Memory B cell (primary cell): ENCODE measurements around the gene MYPOP.
A peak's percentile ranks its signal among the peaks of the same experiment; 100 is the strongest.

Source experiments
- ATAC-seq: fragments of 150-1000 bp; cut with Tn5 transposase; 2 replicates; pipeline ENCODE4 v1.10.0; 2021; ENCODE audit warnings: low read depth, mild to moderate bottlenecking, moderate library complexity
- DNase-seq, 2 donors: peaks; one replicate each; pipeline ENCODE4 v3.0.0; 2022; ENCODE audit warnings: low spot score in 2 of 2
- H3K27ac Mint-ChIP-seq: one replicate; pipeline ENCODE4 v1.8.0; 2022; ENCODE audit warnings: mild to moderate bottlenecking, moderate library complexity, mixed read lengths
- H3K27me3 Mint-ChIP-seq: one replicate; pipeline ENCODE4 v1.8.0; 2022; ENCODE audit warnings: mixed read lengths
- H3K36me3 Mint-ChIP-seq: one replicate; pipeline ENCODE4 v1.8.0; 2022; ENCODE audit warnings: mild to moderate bottlenecking, mixed read lengths
- H3K4me1 Mint-ChIP-seq: one replicate; pipeline ENCODE4 v1.8.0; 2022; ENCODE audit warnings: mixed read lengths
- H3K4me3 Mint-ChIP-seq: one replicate; pipeline ENCODE4 v1.8.0; 2022; ENCODE audit warnings: mild to moderate bottlenecking, moderate library complexity, mixed read lengths
- H3K9me3 Mint-ChIP-seq: one replicate; pipeline ENCODE4 v1.8.0; 2022; ENCODE audit warnings: mixed read lengths

The MYPOP gene, protein sequence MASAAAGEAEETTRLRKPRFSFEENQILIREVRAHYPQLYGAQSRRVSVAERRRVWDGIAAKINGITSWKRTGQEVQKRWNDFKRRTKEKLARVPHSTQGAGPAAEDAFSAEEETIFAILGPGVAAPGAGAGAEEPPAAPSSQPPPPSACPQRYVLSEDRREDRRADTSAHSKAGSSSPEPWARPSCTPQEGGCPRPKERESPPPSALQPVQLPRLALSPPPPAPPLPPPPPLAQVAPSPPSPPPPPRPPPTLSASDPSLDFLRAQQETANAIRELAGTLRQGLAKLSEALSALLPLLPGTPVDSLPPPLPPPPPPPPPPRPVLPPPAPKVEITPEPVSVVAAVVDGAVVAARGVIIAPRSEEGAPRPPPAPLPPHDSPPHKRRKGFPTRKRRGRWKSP

DNA sequence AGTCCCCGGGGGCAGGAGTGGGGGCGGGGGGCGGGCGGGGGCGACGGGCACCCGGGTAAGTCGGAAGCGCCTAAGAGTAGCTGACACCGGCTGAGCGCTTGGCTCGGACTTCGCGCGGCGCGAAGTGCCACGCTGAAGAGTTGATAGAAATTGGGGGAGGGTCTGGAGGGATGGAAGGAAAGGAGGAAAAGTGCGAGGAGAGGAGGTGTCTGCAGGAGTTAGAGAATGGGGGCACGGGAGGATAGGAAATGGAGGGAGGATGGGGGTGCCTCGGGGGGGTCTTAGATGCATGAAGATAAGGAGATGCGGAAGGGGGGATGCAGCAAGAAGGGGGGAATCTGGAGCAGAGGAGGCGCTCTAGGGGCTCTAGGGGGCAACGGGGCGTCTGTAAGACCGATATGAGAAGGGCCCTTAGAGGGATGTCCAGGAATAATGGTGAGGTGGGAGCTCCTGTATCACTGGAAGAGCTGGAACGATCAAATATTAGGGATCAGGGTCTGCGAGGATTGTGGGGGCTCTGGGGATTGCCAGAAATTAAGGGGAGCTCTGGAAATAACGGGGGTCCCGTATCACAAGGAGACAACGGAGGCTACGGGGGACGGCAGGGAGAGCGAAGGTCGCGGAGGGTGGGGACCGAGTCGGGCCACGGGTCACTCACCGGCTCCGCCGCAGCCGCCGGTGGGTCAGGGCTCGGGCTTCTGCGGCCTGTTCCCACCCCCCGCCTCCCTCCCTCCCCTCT is at the start of gene MYPOP:
Gene MYPOP, minus strand, starts transcription at position 702 of the 739 bp plus-strand sequence. CDS start 840 bp downstream, outside the sequence.
- Mint-ChIP-seq H3K36me3 (peaks cover 11% of the 10 kb centered on the region), H3K27ac (peak within 1 kb of the TSS; percentile 78), H3K4me1 (peaks cover 14% of the 10 kb centered on the region), H3K27me3 (peaks cover 6% of the 10 kb centered on the region), H3K9me3 (no peaks in the 10 kb centered on the region), H3K4me3 (peak within 1 kb of the TSS; percentile 98)
- no peak for ATAC-seq
- no peak for DNase-seq

DNA sequence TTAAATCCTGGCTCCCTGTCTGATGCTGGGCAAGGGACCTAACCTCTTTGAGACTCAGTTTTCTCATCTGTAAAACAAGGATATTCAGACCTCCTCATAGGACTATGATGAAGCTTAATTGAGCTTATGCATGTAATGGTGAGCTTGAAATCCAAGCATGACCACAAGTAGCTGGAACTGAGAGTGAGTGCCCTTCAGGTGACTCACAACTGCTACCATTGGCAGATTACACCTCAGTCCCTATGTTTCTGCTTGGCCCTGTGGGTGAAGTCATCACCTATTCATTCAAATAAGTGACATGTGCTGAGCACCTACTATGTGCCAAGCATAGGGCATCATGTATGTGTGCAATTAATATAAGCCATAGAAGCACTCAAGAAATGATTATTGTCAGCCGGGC is 45.5 kb upstream of the MYPOP start:
- Mint-ChIP-seq H3K27me3 (peaks cover 3% of the 10 kb centered on the region), H3K27ac (no peak overlapping the region), H3K9me3 (peaks cover 1% of the 10 kb centered on the region), H3K36me3 (no peaks in the 10 kb centered on the region), H3K4me1 (no peaks in the 10 kb centered on the region), H3K4me3 (no peak overlapping the region)
- ATAC-seq = no peak
- no peak for DNase-seq

DNA sequence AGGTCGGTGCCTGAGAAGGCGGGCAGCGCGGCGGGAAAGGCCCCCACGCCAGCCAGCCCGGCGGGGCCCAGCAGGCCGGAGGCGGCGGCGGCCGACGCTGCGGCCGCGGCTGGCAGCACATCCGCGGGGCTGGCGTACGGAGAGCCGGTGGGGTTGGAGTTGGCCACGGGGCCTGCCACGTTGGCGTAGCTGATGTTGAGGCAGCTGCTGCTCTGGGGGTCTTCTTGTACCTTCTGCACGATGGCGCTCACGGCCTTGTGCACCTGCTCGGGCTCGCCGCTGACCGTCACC is 38.0 kb upstream of the MYPOP start:
- Mint-ChIP-seq H3K27ac (no peak overlapping the region), H3K9me3 (no peaks in the 10 kb centered on the region), H3K4me1 (no peaks in the 10 kb centered on the region), H3K36me3 (no peaks in the 10 kb centered on the region), H3K27me3 (peaks cover 21% of the 10 kb centered on the region), H3K4me3 (no peak overlapping the region)
- no peak for ATAC-seq
- no peak for DNase-seq

DNA sequence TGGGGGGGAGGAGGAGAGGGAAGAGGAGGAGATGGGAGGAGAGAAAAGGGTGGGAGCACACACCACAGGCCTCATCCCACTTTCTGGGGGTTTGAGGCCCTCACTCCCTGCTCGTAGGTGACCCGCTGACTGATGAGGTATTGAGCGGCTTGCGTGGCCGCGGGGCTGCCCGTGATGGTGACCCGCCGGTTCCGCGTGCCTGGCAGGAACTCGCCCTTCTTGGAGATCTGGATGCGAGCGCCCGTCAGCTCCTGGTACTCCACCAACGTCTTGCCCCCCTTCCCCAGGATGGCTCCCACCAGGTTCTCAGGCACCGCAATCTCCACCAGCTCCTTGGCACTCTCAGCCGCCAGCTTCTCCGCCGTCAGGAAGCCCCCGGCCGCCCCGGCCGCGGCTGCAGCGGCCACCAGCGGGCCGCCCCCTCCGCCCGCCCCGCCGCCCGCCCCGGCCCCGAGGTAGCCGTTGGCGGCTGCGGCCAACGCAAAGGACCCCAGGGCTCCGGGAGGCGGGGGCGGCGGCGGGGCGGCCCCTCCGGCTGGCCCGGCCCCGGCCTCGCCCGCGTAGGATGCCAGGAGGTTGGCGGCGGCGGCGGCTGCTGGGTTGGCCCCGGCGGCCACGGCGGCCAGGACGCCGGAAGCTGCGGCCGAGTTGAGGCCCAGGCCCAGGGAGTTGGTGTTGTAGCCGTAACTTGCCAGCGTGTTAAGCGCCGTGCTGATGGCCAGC is 37.5 kb upstream of the MYPOP start:
- Mint-ChIP-seq H3K4me1 (no peaks in the 10 kb centered on the region), H3K4me3 (no peak overlapping the region), H3K9me3 (no peaks in the 10 kb centered on the region), H3K27ac (no peak overlapping the region), H3K36me3 (no peaks in the 10 kb centered on the region), H3K27me3 (peaks cover 21% of the 10 kb centered on the region)
- ATAC-seq = no peak
- no peak for DNase-seq

DNA sequence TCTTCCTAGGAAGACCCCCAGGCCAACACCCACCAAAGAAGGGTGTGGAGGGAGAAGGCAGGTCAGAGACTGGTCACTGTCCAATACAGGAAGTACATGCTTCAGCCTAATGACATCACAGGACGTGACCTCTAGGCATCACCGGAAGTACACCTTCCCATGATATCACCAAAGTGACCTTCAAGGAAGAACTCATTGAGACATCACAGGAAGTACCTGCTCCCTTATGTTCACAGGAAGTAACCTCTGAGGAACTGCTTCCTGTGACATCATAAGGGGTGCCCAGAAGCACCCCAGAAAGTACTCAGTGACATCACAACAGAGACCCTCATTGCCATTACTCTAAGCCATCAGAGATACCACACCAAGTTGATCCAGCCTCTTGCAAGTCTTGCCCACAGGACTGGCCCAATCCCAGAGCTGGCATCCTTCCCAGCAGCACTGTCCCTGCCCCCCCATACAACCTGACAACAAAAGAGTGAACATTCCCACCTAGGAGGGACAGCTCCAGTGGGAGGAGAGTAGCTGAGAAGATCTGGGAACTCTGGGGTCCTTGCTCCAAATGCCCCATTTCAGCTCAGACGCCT is 36.4 kb upstream of the MYPOP start:
- Mint-ChIP-seq H3K4me1 (no peaks in the 10 kb centered on the region), H3K27me3 (peaks cover 24% of the 10 kb centered on the region), H3K4me3 (no peak overlapping the region), H3K27ac (no peak overlapping the region), H3K36me3 (no peaks in the 10 kb centered on the region), H3K9me3 (no peaks in the 10 kb centered on the region)
- DNase-seq (no peak), ATAC-seq (no peak)

DNA sequence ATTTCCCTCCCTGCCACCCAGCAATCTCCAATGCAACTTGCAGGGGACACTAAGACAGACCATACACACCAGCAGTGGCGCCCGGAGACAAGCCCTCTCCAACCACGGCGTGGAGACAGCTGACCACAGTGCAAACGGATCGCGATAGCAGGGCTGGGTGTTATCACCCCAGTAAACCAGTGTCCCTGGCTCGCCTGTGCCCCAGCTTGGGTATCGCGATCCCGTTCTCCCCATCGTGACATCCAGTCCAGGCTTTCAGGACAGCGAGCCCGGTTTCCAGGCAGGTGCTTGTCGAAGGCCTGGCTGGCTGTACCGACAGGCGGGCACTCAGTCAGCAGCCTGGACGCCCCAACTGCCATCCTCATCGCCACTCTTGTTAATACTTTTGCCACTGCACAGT is 32.9 kb upstream of the MYPOP start:
- Mint-ChIP-seq H3K4me3 (no peak overlapping the region), H3K27ac (no peak overlapping the region), H3K27me3 (peaks cover 28% of the 10 kb centered on the region), H3K36me3 (no peaks in the 10 kb centered on the region), H3K4me1 (no peaks in the 10 kb centered on the region), H3K9me3 (no peaks in the 10 kb centered on the region)
- no peak for DNase-seq
- ATAC-seq = no peak

DNA sequence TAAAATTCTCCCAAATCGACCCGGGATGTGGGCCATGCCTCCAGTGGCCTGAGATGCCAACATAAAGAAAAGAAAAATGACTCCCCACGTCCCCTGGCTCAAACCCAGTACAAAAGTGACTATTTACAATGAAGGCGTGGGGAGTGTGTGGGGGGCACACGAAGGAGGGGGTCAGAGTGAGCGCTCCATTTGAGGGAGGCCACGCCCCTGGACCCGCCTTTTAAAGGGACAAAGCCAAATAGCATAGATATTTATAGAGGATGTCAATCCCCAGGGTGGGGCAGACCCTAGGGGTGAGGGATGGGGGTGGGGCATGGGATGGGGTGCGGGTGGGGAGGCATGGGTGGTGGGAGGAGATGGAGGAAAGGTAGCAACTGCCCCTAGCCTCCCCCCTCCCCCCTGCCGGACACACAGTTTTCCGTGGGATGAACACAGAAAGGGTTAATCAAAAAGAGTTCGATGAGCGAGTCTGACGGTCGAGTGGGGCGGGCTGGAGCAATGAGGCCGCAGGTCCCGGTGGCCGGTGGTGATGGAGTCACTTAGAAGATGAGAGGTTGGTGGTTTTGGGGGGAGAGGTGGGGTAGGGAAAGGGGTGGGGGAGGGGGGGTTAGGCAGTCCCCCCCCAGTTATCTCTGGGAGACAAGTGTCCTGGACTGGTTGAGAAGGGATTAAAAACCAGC is 32.3 kb upstream of the MYPOP start:
- Mint-ChIP-seq H3K9me3 (no peaks in the 10 kb centered on the region), H3K27me3 (peaks cover 30% of the 10 kb centered on the region)

DNA sequence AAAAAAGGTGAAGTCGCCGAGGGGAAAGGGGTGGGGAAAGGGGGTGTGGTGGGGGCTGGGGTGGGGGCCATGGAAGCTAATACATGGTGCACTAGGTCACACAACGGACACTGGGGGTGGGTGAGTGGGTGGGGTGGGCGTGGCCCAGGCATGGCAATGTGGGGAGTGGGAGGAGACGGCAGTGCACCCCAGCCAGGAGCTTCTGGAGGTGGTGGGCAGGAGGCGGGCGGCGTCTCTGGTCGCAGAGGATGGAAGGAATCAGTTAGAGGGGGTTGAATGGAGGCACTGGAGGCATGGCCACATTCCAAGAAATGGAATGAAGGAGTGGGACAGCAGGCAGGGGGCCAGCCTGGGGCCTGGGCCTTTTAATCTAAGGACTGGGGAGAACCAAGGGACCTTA is 31.3 kb upstream of the MYPOP start:
- no peak for DNase-seq
- Mint-ChIP-seq H3K27me3 (peaks cover 31% of the 10 kb centered on the region), H3K4me1 (no peaks in the 10 kb centered on the region), H3K36me3 (no peaks in the 10 kb centered on the region), H3K27ac (no peak overlapping the region), H3K4me3 (no peak overlapping the region), H3K9me3 (no peaks in the 10 kb centered on the region)
- ATAC-seq = no peak

More for the DNA sequence above, 32.3 kb upstream of the MYPOP start:
- H3K4me3 Mint-ChIP-seq = no peak overlapping the region
- H3K36me3 Mint-ChIP-seq = no peaks in the 10 kb centered on the region
- H3K27ac Mint-ChIP-seq = no peak overlapping the region
- DNase-seq = no peak
- H3K4me1 Mint-ChIP-seq = no peaks in the 10 kb centered on the region
- ATAC-seq = no peak

DNA sequence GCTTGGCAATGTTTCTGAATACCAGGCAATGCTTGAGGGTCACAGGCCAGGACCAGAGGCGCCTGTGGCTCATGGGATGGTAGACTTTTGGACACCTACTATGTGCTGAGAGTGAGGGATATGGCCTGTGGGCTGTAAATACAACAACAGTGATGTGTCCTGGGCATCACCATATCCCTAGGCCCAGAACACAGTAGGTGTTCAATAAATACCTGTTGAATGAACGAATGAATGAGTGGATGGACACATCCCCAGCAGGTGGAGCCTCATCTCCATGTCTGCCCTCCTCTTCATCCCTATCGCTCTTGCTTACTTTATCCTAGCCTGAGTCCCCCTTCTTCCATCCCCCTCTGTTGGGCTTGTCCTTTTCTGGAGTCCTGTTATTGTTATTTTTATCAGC is 28.6 kb upstream of the MYPOP start:
- ATAC-seq (no peak), DNase-seq (no peak)
- Mint-ChIP-seq H3K4me1 (peaks cover 3% of the 10 kb centered on the region), H3K27ac (no peak overlapping the region), H3K9me3 (peaks cover 1% of the 10 kb centered on the region), H3K27me3 (peaks cover 29% of the 10 kb centered on the region), H3K36me3 (no peaks in the 10 kb centered on the region), H3K4me3 (no peak overlapping the region)

DNA sequence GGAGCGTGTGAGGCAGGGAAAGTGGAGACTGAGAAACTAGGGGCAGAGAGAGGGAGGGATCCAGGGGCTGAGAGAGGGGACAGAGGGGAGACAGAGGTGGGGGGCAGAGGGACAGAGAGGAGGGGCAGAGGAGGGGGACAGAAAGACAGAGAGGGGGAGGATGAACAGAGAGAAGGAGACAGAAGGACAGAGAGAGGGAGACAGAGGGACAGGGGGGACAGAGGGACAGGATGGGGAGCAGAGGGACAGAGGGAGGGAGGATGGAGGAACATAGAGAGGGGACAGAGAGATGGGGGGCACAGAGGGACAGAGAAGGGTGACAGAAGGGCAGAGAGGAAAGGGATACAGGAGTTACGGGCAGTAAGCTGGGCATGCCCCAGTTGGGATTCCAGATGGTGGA is 26.8 kb upstream of the MYPOP start:
- ATAC-seq (no peak), DNase-seq (no peak)
- Mint-ChIP-seq H3K9me3 (peaks cover 1% of the 10 kb centered on the region), H3K27ac (no peak overlapping the region), H3K4me1 (peaks cover 3% of the 10 kb centered on the region), H3K4me3 (no peak overlapping the region), H3K27me3 (peaks cover 22% of the 10 kb centered on the region), H3K36me3 (no peaks in the 10 kb centered on the region)

DNA sequence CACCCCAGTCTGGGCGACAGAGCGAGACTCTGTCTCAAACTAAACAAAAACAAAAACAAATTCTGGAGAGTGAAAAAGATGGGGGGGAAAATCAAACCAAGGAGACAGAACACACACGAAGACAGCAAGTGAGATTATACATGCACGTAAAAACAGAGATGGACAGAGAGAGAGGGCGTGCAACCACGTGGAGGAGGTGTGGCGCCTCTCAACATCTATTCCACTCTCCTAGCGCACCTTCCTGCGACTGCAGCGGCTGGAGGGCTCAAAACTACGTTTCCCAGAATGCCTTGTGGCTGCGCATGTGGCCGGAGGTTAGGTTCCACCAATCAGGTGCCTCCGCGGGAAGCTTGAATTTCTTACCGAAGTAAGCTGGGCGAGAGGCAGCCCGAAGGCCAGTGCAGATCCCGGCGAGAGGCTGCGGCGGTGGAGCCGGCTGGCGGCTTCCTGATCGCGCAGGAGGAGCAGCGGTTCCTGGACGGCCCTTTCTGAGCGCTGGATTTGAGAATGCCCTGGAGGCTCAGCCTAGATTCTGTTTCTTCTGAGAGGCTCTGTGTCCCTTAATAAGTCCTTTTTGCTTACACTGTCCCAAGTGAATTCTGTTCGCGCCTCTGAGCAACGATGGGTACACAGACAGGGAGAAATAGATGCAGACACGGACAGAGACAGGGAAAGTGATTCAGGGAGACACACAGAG is 25.3 kb upstream of the MYPOP start:
- H3K4me1 Mint-ChIP-seq = peaks cover 3% of the 10 kb centered on the region
- H3K36me3 Mint-ChIP-seq = no peaks in the 10 kb centered on the region
- H3K27ac Mint-ChIP-seq = no peak overlapping the region
- ATAC-seq = peak; percentile 100
- DNase-seq = peak; percentile 86 to 88
- peaks cover 1% of the 10 kb centered on the region for H3K9me3 Mint-ChIP-seq
- H3K4me3 Mint-ChIP-seq = peak overlapping the region; percentile 21
- peaks cover 15% of the 10 kb centered on the region for H3K27me3 Mint-ChIP-seq

DNA sequence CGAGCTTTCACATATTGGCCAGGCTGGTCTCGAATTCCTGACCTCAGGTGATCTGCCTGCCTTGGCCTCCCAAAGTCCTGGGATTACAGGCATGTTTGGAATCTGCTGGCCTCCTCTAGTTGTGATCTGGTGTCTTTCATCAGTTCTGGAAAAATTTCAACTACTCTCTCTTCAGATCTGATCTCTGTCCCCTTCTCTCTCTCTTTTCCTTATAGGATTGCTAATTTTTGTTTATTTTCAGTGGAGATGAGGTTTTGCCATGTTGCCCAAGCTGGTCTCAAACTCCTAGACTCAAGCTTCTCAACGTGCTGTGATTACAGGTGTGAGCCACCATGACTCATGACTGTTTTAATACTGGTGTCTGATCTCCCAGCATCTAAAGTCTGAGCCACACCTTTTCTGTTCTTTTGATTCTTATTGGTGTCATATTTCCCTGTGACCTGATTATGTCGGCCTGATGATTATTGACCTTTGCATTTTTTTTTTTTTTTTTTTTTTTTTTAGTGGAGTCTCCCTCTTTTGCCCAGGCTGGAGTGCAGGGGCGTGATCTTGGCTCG is 22.6 kb upstream of the MYPOP start:
- Mint-ChIP-seq H3K4me1 (peaks cover 3% of the 10 kb centered on the region), H3K36me3 (no peaks in the 10 kb centered on the region), H3K27me3 (peaks cover 8% of the 10 kb centered on the region), H3K9me3 (peaks cover 1% of the 10 kb centered on the region), H3K4me3 (no peak overlapping the region), H3K27ac (no peak overlapping the region)
- ATAC-seq (no peak), DNase-seq (no peak)

DNA sequence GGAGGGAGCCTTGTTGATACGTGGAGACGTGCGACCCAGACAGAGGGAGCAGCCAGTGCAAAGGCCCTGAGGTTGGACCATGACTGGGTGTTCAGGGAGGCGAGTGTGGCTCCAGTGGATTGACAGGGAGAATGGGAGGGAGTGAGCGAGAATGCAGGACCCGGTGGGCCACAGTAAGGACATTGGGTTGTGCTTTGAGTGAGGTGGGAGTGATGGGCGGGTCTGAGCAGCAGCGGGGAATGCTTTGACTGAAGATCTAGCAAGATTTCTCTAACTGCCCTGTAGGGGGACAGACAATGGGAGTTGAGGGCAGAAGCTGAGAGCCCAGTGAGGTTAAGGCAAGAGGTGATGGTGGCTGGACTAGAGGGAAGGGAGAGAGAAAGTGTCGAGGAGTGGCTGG is 19.9 kb upstream of the MYPOP start:
- H3K4me3 Mint-ChIP-seq = no peak overlapping the region
- peaks cover 1% of the 10 kb centered on the region for H3K9me3 Mint-ChIP-seq
- no peak overlapping the region for H3K27ac Mint-ChIP-seq
- H3K27me3 Mint-ChIP-seq = no peaks in the 10 kb centered on the region
- no peaks in the 10 kb centered on the region for H3K4me1 Mint-ChIP-seq
- DNase-seq (no peak), ATAC-seq (no peak)
- H3K36me3 Mint-ChIP-seq = no peaks in the 10 kb centered on the region
